ENCODE results near the gene CDC37.

GRCh38 chr19:10419646-10420443 lies 16.5 kb upstream of the CDC37 start:
- TF ChIP-seq, protein P1, sequence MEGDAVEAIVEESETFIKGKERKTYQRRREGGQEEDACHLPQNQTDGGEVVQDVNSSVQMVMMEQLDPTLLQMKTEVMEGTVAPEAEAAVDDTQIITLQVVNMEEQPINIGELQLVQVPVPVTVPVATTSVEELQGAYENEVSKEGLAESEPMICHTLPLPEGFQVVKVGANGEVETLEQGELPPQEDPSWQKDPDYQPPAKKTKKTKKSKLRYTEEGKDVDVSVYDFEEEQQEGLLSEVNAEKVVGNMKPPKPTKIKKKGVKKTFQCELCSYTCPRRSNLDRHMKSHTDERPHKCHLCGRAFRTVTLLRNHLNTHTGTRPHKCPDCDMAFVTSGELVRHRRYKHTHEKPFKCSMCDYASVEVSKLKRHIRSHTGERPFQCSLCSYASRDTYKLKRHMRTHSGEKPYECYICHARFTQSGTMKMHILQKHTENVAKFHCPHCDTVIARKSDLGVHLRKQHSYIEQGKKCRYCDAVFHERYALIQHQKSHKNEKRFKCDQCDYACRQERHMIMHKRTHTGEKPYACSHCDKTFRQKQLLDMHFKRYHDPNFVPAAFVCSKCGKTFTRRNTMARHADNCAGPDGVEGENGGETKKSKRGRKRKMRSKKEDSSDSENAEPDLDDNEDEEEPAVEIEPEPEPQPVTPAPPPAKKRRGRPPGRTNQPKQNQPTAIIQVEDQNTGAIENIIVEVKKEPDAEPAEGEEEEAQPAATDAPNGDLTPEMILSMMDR (IDR thresholded peaks at IDR 0.05), result no peak
- TF ChIP-seq POLR2A (IDR thresholded peaks at IDR 0.05) (no peak), POLR2AphosphoS5 (IDR thresholded peaks at IDR 0.05) (no peak), EP300 (IDR thresholded peaks at IDR 0.05) (no peak)
